KMS-11 (cell line): ENCODE measurements around the gene PHACTR4.

Experiments
- H2AFZ ChIP-seq: fragments of 200-600 bp; sonication (generic); 2 replicates; pipeline ENCODE4 v1.6.1; 2016; ENCODE audit warnings: antibody characterized with exemption, mixed run types, low read depth
- H3K27ac ChIP-seq: fragments of 200-600 bp; sonication (generic); 2 replicates; pipeline ENCODE4 v1.6.1; 2016; ENCODE audit warnings: mild to moderate bottlenecking, mixed run types
- H3K27me3 ChIP-seq: fragments of 200-600 bp; sonication (generic); 2 replicates; pipeline ENCODE4 v1.6.1; 2017; ENCODE audit warnings: mild to moderate bottlenecking, low read depth, mixed run types, moderate library complexity; ENCODE audit not compliant: insufficient read depth
- H3K36me3 ChIP-seq: fragments of 200-600 bp; sonication (generic); 2 replicates; pipeline ENCODE4 v1.6.1; 2017; ENCODE audit warnings: mild to moderate bottlenecking, mixed run types; ENCODE audit not compliant: insufficient read depth
- H3K4me1 ChIP-seq: fragments of 200-600 bp; sonication (generic); 2 replicates; pipeline ENCODE4 v1.6.1; 2016; ENCODE audit warnings: mild to moderate bottlenecking, low read depth, mixed run types; ENCODE audit not compliant: poor library complexity, severe bottlenecking
- H3K4me2 ChIP-seq: fragments of 200-600 bp; sonication (generic); 2 replicates; pipeline ENCODE4 v1.7.0; 2016; ENCODE audit warnings: mild to moderate bottlenecking, mixed run types
- H3K4me3 ChIP-seq: fragments of 200-600 bp; sonication (generic); IDR thresholded peaks from 2 replicates; pipeline ENCODE4 v1.6.1; 2017; ENCODE audit warnings: low read depth, low read length, mixed read lengths; ENCODE audit not compliant: insufficient read depth
- H3K79me2 ChIP-seq: fragments of 200-600 bp; sonication (generic); 2 replicates; pipeline ENCODE4 v1.6.1; 2016; ENCODE audit warnings: low read depth, mixed run types; ENCODE audit not compliant: insufficient read depth
- H3K9ac ChIP-seq: fragments of 200-600 bp; sonication (generic); 2 replicates; pipeline ENCODE4 v1.6.1; 2016; ENCODE audit warnings: mild to moderate bottlenecking, mixed run types
- H4K20me1 ChIP-seq: fragments of 200-600 bp; sonication (generic); 2 replicates; pipeline ENCODE4 v1.6.1; 2016; ENCODE audit warnings: mild to moderate bottlenecking, mixed run types; ENCODE audit not compliant: insufficient read depth
- TF ChIP-seq, protein P1 (sequence below): fragments of 200-600 bp; sonication (generic); conservative IDR thresholded peaks from 2 replicates; pipeline ENCODE4 v1.6.1; 2017; ENCODE audit warnings: low read depth, mild to moderate bottlenecking, antibody characterized with exemption, low read length, moderate library complexity, mixed read lengths

PHACTR4 gene

DNA sequence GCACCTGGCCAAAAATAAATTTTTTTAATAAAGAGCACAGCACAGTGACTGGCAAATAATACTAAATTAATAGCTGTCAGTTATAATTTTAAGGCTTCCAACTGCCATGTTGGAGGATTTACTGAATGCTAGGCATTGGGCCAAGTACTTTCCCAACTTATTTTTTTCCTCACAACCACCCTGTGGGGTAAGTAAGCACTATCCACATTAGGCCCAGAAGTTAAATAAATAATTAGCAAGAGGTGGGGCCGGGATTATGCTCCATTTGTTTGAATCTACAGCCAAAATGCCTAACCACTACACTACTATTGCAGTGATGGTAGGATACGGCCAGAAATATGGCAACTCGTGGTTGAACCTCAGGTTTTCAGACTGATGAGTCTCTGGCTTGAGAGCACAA, 178.8 kb downstream of the PHACTR4 start:
- H3K4me2 ChIP-seq, result no peak overlapping the region
- no peak overlapping the region for H3K4me3 ChIP-seq
- no peaks in the 10 kb centered on the region for H4K20me1 ChIP-seq
- H2AFZ ChIP-seq, result no peak overlapping the region
- H3K4me1 ChIP-seq, result peaks cover 24% of the 10 kb centered on the region
- no peaks in the 10 kb centered on the region for H3K27me3 ChIP-seq
- no peak overlapping the region for H3K9ac ChIP-seq
- H3K36me3 ChIP-seq, result no peaks in the 10 kb centered on the region
- TF ChIP-seq, protein P1, sequence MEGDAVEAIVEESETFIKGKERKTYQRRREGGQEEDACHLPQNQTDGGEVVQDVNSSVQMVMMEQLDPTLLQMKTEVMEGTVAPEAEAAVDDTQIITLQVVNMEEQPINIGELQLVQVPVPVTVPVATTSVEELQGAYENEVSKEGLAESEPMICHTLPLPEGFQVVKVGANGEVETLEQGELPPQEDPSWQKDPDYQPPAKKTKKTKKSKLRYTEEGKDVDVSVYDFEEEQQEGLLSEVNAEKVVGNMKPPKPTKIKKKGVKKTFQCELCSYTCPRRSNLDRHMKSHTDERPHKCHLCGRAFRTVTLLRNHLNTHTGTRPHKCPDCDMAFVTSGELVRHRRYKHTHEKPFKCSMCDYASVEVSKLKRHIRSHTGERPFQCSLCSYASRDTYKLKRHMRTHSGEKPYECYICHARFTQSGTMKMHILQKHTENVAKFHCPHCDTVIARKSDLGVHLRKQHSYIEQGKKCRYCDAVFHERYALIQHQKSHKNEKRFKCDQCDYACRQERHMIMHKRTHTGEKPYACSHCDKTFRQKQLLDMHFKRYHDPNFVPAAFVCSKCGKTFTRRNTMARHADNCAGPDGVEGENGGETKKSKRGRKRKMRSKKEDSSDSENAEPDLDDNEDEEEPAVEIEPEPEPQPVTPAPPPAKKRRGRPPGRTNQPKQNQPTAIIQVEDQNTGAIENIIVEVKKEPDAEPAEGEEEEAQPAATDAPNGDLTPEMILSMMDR, result no peak
- H3K27ac ChIP-seq, result no peak overlapping the region
- H3K79me2 ChIP-seq, result peaks cover under 1% of the 10 kb centered on the region; the same call in 1 of the 2 replicates
